HEK293T (cell line): ENCODE data around the gene PHKB.

Experiments
- CTCF ChIA-PET: fragments of 350-600 bp; formaldehyde crosslinking; extraction: SDS; loops from one replicate; lab custom pipeline; 2021; ENCODE audit warnings: antibody characterized with exemption, inconsistent platforms; lab: Yijun Ruan, JAX
- POLR2A ChIA-PET: fragments of 350-600 bp; formaldehyde crosslinking; extraction: SDS; loops from one replicate; lab custom pipeline; 2020; ENCODE audit warnings: antibody characterized with exemption, inconsistent platforms; lab: Yijun Ruan, JAX
- DNase-seq: peaks from one replicate; pipeline ENCODE4 v3.0.0; 2012; ENCODE audit warnings: mixed read lengths; ENCODE audit errors: extremely low spot score
- ARNT ChIP-seq: fragments of 450-650 bp; IDR thresholded peaks from 2 replicates; pipeline ENCODE4 v1.6.1; 2017; ENCODE audit warnings: mild to moderate bottlenecking
- BHLHE40 ChIP-seq: fragments of 450-650 bp; IDR thresholded peaks from 2 replicates; pipeline ENCODE4 v1.6.1; 2016; ENCODE audit warnings: mild to moderate bottlenecking, moderate library complexity, borderline replicate concordance
- CTBP1 ChIP-seq: fragments of 450-650 bp; IDR thresholded peaks from 2 replicates; pipeline ENCODE4 v1.6.1; 2016; ENCODE audit warnings: borderline replicate concordance
- ELF4 ChIP-seq: fragments of 450-650 bp; IDR thresholded peaks from 2 replicates; pipeline ENCODE4 v1.6.1; 2017; ENCODE audit warnings: antibody characterized with exemption
- FOXA1 ChIP-seq: fragments of 450-650 bp; IDR thresholded peaks from 2 replicates; pipeline ENCODE4 v1.6.1; 2016; ENCODE audit warnings: mild to moderate bottlenecking
- FOXK2 ChIP-seq: fragments of 450-650 bp; IDR thresholded peaks from 2 replicates; pipeline ENCODE4 v1.6.1; 2016; ENCODE audit warnings: mild to moderate bottlenecking
- FOXM1 ChIP-seq: fragments of 450-650 bp; IDR thresholded peaks from 2 replicates; pipeline ENCODE4 v1.6.1; 2017; ENCODE audit warnings: mild to moderate bottlenecking, borderline replicate concordance
- HDGF ChIP-seq: fragments of 450-650 bp; IDR thresholded peaks from 2 replicates; pipeline ENCODE4 v1.6.1; 2017; ENCODE audit warnings: antibody characterized with exemption, borderline replicate concordance
- L3MBTL2 ChIP-seq: fragments of 450-650 bp; conservative IDR thresholded peaks from 2 replicates; pipeline ENCODE4 v1.6.1; 2016; ENCODE audit warnings: mild to moderate bottlenecking
- LEF1 ChIP-seq: fragments of 450-650 bp; IDR thresholded peaks from 2 replicates; pipeline ENCODE4 v1.6.1; 2017; ENCODE audit warnings: mild to moderate bottlenecking, borderline replicate concordance
- NFRKB ChIP-seq: fragments of 450-650 bp; IDR thresholded peaks from 2 replicates; pipeline ENCODE4 v1.6.1; 2016; ENCODE audit warnings: mild to moderate bottlenecking, moderate library complexity
- PKNOX1 ChIP-seq: fragments of 450-650 bp; IDR thresholded peaks from 2 replicates; pipeline ENCODE4 v1.6.1; 2016
- SUZ12 ChIP-seq: fragments of 450-650 bp; IDR thresholded peaks from 2 replicates; pipeline ENCODE4 v1.6.1; 2016; ENCODE audit warnings: mild to moderate bottlenecking
- TARDBP ChIP-seq: fragments of 450-650 bp; IDR thresholded peaks from 2 replicates; pipeline ENCODE4 v1.6.1; 2016
- ZNF384 ChIP-seq: fragments of 450-650 bp; IDR thresholded peaks from 2 replicates; pipeline ENCODE4 v1.6.1; 2016

PHKB gene

DNA sequence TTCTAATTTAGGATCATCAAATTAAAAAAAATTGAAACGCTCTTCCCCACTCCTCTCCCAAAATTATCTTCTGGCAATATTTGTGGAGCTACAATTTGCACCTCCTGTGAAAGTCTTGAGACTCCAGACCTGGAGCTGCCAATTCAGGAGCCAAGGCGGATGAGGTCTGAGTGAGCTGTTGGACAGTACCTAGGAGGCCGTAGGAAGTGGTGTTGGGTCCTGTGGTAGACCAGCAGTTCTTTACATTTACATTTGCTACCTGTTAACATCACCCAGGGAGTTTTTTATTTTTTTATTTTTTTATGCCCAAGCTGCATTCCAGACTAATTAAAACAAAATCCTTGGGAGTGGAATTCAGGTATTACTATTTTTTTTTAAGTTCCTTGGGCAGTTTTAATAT is 271.0 kb downstream of the PHKB start:
- no peak for DNase-seq
- CTCF ChIA-PET: no interaction called here
- TF ChIP-seq LEF1 (no peak), FOXM1 (no peak), L3MBTL2 (no peak), HDGF (no peak), SUZ12 (no peak), FOXK2 (no peak)
- POLR2A ChIA-PET: no interaction called here

- no peak for DNase-seq
- CTCF ChIA-PET: no interaction called here
- POLR2A ChIA-PET: no interaction called here
- TF ChIP-seq L3MBTL2 (no peak), NFRKB (no peak), SUZ12 (no peak), FOXM1 (no peak), HDGF (no peak), TARDBP (no peak), FOXK2 (no peak), ZNF384 (no peak), BHLHE40 (no peak), FOXA1 (no peak), CTBP1 (no peak), ARNT (no peak), LEF1 (no peak), ELF4 (no peak), PKNOX1 (no peak)
Observed at GRCh38 chr16:47732523-47733111, 271.5 kb downstream of the PHKB start.

- no peak for DNase-seq
- ChIA-PET CTCF (no interaction called here), POLR2A (no interaction called here)
- TF ChIP-seq NFRKB (no peak), ELF4 (no peak), FOXA1 (no peak), SUZ12 (no peak), HDGF (no peak)
Observed at GRCh38 chr16:47734081-47734857, 273.1 kb downstream of the PHKB start.

GRCh38 chr16:47734987-47735594 is 274.0 kb downstream of the PHKB start:
- DNase-seq: no peak
- TF ChIP-seq FOXK2 (no peak), FOXM1 (no peak)
- CTCF ChIA-PET: no interaction called here
- POLR2A ChIA-PET: no interaction called here

DNA sequence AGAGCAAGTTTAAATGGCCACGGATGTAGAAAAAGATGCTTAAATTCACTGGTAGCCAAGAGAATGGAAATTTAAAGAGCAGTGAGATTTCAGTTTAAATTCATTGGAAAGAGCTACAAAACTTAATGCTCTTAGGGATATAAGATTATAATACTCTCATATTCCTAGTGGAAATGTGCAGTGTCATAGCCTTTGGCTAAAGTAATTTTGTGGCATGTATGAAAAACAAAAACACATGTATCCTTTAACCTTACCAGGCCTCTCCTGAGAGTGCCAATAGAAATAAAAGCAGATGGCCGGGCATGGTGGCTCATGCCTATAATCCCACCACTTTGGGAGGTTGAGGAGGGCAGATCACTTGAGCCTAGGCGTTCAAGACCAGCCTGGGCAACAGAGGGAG is 289.2 kb downstream of the PHKB start:
- CTCF ChIA-PET: no interaction called here
- no peak for DNase-seq
- POLR2A ChIA-PET: no interaction called here

More for the DNA sequence above, 289.2 kb downstream of the PHKB start:
- no peak for TF ChIP-seq CTBP1
- TF ChIP-seq TARDBP: no peak
- no peak for TF ChIP-seq PKNOX1
- TF ChIP-seq FOXM1: no peak
- no peak for TF ChIP-seq FOXA1
- TF ChIP-seq SUZ12: no peak
